ENCODE results near the gene MAN1A1. TPM values are rescaled to one million over a fixed set of nuclear protein-coding genes. Genes with fewer than 3 reads are reported as not detected.

Gene MAN1A1
- total RNA-seq, 1 donor, result 175 TPM

DNA sequence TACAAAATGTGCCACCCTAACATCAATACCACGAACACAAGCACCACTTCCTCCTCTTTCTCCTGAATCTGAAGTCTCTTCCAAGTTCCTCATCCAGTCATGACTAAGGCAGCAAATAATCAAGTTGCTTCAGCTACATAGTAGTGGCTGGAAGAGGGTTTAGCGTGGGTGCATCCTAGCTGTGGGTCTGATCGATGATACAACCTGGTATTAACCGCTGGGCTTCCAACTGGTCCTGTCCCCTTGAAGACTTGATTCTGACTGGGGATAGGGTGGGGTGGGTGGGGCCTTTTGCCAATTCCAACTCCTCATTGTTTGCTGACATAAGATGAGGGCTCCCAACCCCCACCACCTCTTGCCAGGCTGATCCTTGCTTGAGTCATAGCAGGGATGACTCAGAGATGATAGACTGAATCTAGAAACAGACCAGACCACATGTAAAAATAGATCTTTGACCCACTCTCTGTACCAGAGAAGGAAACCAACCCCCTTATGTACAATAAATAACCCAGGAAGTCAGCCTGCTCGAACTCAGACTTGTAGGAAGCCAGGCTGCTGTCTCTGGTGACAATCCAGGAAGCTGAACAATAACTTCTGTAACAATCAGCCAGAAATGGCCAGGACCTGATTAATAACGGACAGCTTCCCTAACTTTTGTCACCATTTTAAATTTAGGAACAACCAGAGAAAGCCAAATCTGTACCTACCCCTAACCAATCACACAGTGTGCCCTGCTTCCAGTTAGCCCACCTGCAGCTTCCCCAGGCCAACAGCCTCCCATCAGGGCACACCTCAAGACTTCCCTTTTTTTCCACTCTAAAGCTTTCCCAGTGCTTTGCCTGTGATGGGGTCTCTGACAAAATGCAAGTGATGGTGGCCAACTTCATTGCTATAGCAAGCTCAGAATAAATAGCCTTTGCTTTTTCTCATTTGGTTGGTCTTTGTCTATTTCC, 202.2 kb downstream of the MAN1A1 start:
- peak overlapping the region; percentile 20 for H3K4me3 ChIP-seq (ENCODE audit: low read depth, low read length)
- DNase-seq (ENCODE audit: low read depth), result peak; percentile 98
- TF ChIP-seq, protein P1, sequence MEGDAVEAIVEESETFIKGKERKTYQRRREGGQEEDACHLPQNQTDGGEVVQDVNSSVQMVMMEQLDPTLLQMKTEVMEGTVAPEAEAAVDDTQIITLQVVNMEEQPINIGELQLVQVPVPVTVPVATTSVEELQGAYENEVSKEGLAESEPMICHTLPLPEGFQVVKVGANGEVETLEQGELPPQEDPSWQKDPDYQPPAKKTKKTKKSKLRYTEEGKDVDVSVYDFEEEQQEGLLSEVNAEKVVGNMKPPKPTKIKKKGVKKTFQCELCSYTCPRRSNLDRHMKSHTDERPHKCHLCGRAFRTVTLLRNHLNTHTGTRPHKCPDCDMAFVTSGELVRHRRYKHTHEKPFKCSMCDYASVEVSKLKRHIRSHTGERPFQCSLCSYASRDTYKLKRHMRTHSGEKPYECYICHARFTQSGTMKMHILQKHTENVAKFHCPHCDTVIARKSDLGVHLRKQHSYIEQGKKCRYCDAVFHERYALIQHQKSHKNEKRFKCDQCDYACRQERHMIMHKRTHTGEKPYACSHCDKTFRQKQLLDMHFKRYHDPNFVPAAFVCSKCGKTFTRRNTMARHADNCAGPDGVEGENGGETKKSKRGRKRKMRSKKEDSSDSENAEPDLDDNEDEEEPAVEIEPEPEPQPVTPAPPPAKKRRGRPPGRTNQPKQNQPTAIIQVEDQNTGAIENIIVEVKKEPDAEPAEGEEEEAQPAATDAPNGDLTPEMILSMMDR (IDR thresholded peaks at IDR 0.05; ENCODE audit: insufficient read depth, low read length), result no peak

DNA sequence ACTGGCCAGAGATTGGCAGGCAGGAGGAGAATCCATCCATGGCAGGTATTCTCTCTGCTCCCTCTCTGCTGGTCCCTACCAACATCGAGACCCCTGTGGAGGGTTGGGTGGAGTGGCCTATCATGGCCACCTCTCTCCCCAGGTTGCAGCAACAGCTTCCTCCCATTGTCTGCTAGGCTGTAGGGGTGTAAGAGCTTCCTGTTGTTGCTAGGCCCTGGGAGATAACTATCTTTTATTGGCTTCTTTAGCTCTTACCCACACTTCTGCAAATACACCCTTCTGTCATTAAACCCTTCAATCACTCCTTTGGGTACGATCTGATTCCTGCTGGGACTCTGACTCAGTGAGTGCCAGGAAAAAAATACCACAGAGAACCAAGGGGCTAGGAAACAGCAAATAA, 204.4 kb downstream of the MAN1A1 start:
- no peak overlapping the region for H3K4me3 ChIP-seq (ENCODE audit: low read depth, low read length)
- TF ChIP-seq, protein P1 (IDR thresholded peaks at IDR 0.05; ENCODE audit: insufficient read depth, low read length), result no peak
- no peak for DNase-seq (ENCODE audit: low read depth)

DNA sequence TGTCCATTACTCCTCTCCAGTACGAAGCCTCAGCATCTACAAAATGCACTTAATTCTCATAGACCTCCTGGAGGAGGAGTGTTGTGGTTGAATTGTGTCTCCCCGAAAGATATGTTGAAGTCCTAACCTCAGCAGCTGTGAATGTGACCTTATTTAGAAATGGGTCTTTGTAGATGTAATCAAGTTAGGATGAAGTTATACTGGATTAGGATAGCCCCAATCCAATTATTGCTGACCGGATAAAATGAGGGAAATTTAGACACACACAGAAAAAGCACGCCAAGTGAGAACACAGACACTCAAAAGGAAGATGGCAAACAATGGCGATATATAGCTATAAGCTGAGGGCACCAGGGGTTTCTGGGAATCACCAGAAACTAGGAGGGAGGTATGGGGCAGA, 206.9 kb downstream of the MAN1A1 start:
- no peak overlapping the region for H3K4me3 ChIP-seq (ENCODE audit: low read depth, low read length)
- DNase-seq (ENCODE audit: low read depth), result no peak
- TF ChIP-seq, protein P1 (IDR thresholded peaks at IDR 0.05; ENCODE audit: insufficient read depth, low read length), result no peak

DNA sequence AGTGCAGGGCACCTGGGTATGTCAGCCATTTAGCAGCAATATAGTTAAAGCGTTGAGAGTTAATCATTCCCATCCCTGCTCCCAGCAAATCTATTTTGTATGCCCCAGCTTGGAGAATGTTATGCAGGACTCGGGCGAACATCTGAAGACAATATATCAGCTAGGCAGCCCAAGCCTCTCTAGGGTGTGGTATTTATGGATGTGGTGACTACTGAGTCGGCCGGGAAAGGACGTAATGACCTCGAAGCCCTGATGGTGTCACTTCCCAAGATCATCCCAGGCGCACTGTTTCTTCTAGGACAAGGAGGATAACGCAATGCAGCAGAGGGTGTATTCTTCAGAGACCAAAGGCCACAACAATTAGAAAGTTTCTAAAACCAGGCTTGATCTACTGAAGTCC, 207.5 kb downstream of the MAN1A1 start:
- H3K4me3 ChIP-seq (ENCODE audit: low read depth, low read length), result no peak overlapping the region
- no peak for DNase-seq (ENCODE audit: low read depth)
- TF ChIP-seq, protein P1 (IDR thresholded peaks at IDR 0.05; ENCODE audit: insufficient read depth, low read length), result no peak

DNA sequence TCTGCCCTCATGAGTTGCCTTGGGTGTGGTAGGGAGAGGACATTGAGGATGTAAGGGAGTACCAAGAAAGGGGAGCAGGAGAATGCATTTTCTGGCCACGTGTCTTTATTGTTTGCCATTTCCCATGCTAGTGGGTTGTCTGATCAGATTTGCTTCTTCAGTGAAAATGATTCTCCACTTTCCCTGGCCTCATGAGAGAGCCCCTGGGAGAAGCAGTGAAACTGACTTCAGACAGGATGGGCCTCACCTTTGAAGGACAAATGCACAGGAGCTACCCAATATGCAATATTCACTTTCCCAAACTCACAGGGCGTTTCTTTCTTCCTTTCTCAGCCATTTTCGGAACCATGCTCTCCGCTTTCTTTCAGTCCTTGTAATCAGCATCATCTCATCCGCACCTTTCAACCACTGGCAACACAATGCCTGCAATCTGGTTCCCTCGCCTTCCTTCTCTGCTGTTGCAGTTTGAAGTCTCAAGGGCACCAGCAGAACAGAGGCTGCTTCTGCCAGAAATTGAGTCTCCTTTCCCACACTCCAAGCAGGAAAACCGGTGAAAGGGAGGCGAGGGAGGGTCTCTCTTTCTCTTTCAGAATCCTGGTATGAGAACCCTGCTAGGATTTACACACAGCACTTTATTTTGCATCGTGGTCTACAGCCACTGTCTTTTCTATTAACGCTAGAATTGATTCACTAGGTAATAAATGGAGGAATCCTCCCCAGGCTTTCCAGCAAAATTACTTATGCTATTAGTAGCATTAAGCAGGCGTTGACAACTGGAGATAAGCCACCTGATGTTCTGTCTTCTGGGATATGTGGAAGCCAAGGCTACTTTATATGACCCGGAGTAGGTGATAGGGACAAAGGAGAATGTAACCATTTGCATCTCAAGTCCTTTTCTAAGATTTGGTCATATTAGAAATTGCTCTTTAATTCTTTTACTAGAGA, 209.1 kb downstream of the MAN1A1 start:
- TF ChIP-seq, protein P1 (IDR thresholded peaks at IDR 0.05; ENCODE audit: insufficient read depth, low read length), result no peak
- H3K4me3 ChIP-seq (ENCODE audit: low read depth, low read length), result no peak overlapping the region
- DNase-seq (ENCODE audit: low read depth), result no peak

DNA sequence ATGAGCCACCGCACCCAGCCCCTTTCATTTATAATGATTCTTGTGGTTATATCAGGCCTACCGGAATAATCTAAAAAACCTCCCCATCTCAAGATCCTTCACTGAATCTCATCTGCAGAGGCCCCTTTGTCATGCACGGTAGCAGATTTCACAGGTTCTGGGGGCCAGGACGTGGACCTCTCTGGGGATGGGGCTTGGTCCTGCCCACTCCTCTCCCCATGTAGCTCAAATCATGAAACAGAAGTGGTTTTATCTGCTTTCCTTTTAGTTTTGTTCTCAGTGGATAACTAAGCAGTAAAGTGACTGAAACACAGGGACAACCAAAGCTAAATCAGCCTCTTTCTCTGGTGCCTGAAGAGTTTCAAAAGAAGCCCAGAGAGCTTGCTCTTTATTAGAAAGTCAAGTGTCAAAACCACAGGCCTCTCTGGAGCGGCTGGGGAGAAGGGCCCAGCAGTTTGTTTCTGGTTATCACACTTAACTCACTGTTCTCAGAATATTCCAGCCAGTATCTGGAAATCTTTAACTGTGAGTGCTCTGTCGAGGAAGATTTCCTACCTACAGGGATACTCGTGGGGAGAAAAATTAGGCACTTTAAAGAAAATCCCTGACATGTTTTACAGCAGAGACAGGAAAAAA, 210.5 kb downstream of the MAN1A1 start:
- no peak overlapping the region for H3K4me3 ChIP-seq (ENCODE audit: low read depth, low read length)
- DNase-seq (ENCODE audit: low read depth), result no peak
- TF ChIP-seq, protein P1 (IDR thresholded peaks at IDR 0.05; ENCODE audit: insufficient read depth, low read length), result no peak

All from fibroblast of the aortic adventitia (primary cell).